Cardiac muscle cell (in vitro differentiated cells and primary cell): ENCODE results near the gene CTNNA3. TPM values are rescaled to one million over a fixed set of nuclear protein-coding genes. Genes with fewer than 3 reads are reported as not detected.
A peak's percentile ranks its signal among the peaks of the same experiment; 100 is the strongest.

Experiments
- DNase-seq, 2 donors: peaks; one replicate each; pipeline versions ENCODE4 v3.0.0 to v3.0.0-alpha.2; 2010 to 2017; ENCODE audit warnings: low read depth in 1 of 2, low spot score in 1 of 2
- H3K27ac ChIP-seq: fragments of 200-600 bp; sonication (generic); 2 replicates; pipeline ENCODE4 v1.5.1; 2016
- H3K27me3 ChIP-seq: fragments of 200-600 bp; sonication (generic); 2 replicates; pipeline ENCODE4 v1.6.0; 2016; ENCODE audit warnings: control low read depth
- H3K36me3 ChIP-seq: fragments of 200-600 bp; sonication (generic); 2 replicates; pipeline ENCODE4 v1.5.1; 2016; ENCODE audit warnings: control low read depth
- H3K4me1 ChIP-seq: fragments of 200-600 bp; sonication (generic); 2 replicates; pipeline ENCODE4 v1.8.1; 2017; ENCODE audit warnings: low read depth, mild to moderate bottlenecking, mixed run types
- H3K4me3 ChIP-seq: fragments of 200-600 bp; sonication (generic); 2 replicates; pipeline ENCODE4 v1.5.1; 2016; ENCODE audit warnings: mild to moderate bottlenecking
- H3K9me3 ChIP-seq: fragments of 200-600 bp; sonication (generic); 2 replicates; pipeline ENCODE4 v1.5.1; 2017; ENCODE audit warnings: low read depth, mild to moderate bottlenecking, control low read depth
- CTCF ChIP-seq: IDR thresholded peaks from 2 replicates; pipeline ENCODE4 v1.5.1; 2012; ENCODE audit warnings: low read depth, mild to moderate bottlenecking, low read length
- polyA plus RNA-seq: library from polyadenylated mRNA; unstranded; fragments of >200 nt; fragmentation: Nextera tagmentation; extraction: Ambion mirVana; gene quantifications from 2 replicates; pipeline ENCODE4 v1.2.1, GENCODE V29; 2016
- total RNA-seq: library from RNA; depleted of rRNA; stranded (reverse); fragments of >200 nt; gene quantifications from 2 replicates; pipeline ENCODE4 v1.2.3, GENCODE V29; 2016

Gene CTNNA3
- total and polyA plus RNA-seq, 2 experiments from 2014 or later, result 55.8 to 71.7 TPM

GRCh38 chr10:67086327-67087134 lies 609.5 kb downstream of the CTNNA3 start:
- Histone ChIP-seq H3K4me3 (no peak overlapping the region), H3K9me3 (no peaks in the 10 kb centered on the region), H3K27ac (peak overlapping the region; percentile 65), H3K27me3 (no peaks in the 10 kb centered on the region), H3K36me3 (no peaks in the 10 kb centered on the region), H3K4me1 (peaks cover 13% of the 10 kb centered on the region)
- no peak for TF ChIP-seq CTCF
- peak in 1 of 2 donors; percentile 8 for DNase-seq

DNA sequence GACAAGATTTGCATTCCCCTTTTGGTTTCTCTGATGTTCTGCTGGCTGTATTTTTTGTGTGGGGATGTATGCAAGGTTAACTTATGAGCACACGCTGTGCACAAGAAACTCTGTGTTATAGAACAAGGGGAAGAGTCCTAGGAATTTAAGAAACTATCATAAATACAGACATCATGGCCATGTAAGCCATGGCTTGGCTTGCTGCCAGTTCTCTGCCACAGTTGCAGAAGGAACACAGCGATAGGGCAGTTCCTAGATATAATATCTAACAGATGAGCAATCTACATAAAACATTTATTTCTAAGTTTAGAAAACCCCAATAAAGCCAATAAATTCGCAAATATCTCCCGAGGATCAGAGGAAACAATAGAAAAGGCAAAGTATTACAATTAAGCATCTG lies 616.9 kb downstream of the CTNNA3 start:
- peak in 1 of 2 donors; percentile 10 for DNase-seq
- Histone ChIP-seq H3K4me3 (no peak overlapping the region), H3K27ac (no peak overlapping the region), H3K36me3 (no peaks in the 10 kb centered on the region), H3K4me1 (peaks cover 25% of the 10 kb centered on the region), H3K9me3 (no peaks in the 10 kb centered on the region), H3K27me3 (no peaks in the 10 kb centered on the region)
- TF ChIP-seq CTCF, result no peak

DNA sequence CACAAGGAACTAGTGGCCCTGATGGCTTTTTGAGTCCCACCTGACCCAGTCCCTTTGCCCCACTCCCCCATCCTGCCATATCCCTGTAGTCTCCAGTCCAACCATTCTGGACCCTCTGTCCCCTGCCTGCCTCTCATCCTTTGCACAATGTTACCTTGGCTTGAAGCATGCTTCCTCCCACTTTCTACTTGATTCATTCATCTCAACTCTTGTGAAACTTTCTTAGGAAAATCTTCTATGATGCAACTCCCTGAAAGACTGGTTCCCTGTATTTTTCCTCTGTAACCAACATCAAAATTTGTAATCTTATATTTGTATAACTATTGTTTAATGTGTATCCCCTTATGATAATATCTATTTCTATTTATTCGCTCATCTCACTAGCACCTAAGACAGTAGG lies 618.6 kb downstream of the CTNNA3 start:
- H3K4me3 ChIP-seq, result no peak overlapping the region
- peaks cover 25% of the 10 kb centered on the region for H3K4me1 ChIP-seq
- DNase-seq, result no peak
- TF ChIP-seq CTCF, result no peak
- H3K9me3 ChIP-seq, result no peaks in the 10 kb centered on the region
- no peaks in the 10 kb centered on the region for H3K36me3 ChIP-seq
- H3K27ac ChIP-seq, result no peak overlapping the region
- no peaks in the 10 kb centered on the region for H3K27me3 ChIP-seq

DNA sequence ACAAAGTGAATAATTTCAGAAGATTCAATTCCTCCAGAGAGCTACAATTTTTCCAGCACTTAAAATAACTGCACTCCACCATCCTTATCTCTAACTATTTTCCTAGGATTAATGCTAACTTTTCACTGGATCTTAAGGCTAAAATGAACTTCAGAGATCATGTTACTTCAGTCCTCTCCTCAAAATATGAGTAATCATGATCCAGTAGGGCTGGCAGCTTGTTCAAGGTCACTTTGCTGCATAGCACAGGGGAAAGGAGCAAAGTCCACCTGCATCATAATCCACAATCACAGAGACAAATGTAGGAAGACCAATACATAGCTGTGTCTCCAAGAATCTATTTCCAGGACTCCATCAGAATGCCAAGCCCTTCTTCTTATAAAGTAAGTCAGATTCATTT lies 619.9 kb downstream of the CTNNA3 start:
- Histone ChIP-seq H3K4me3 (no peak overlapping the region), H3K27me3 (no peaks in the 10 kb centered on the region), H3K27ac (peak overlapping the region; percentile 81), H3K4me1 (peaks cover 25% of the 10 kb centered on the region), H3K36me3 (no peaks in the 10 kb centered on the region), H3K9me3 (no peaks in the 10 kb centered on the region)
- TF ChIP-seq CTCF, result no peak
- DNase-seq, result peak in 1 of 2 donors; percentile 23

GRCh38 chr10:67075491-67075971 lies 620.5 kb downstream of the CTNNA3 start:
- Histone ChIP-seq H3K27me3 (no peaks in the 10 kb centered on the region), H3K4me3 (no peak overlapping the region), H3K36me3 (no peaks in the 10 kb centered on the region), H3K9me3 (no peaks in the 10 kb centered on the region), H3K4me1 (peaks cover 25% of the 10 kb centered on the region), H3K27ac (peak overlapping the region; percentile 81)
- no peak for TF ChIP-seq CTCF
- peak in 1 of 2 donors; percentile 16 for DNase-seq
